Activated CD8-positive, alpha-beta memory T cell treated with anti-CD3 and anti-CD28 coated beads for 24 hours (primary cell): ENCODE data around the gene FAM219B.

Experiments
- DNase-seq: peaks from one replicate; pipeline ENCODE4 v3.0.0-alpha.2; 2020

FAM219B gene

DNA sequence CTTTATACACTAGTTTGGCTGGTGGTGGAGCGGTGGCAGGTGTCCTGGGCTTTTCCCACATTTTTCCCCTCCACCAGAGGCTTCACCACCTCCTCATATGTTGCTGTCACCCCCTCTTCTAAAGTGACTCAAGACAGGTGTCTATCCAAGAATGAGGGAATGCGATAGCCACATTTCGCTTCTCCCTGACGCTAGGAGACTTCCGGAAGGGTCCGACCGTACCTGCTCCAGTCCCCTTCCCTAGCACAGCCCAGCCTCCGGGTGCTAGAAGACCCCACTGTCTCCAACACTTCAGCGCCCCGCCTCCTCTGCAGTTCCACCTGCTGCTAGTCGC is 34.0 kb downstream of the FAM219B start:
- DNase-seq, result no peak

DNA sequence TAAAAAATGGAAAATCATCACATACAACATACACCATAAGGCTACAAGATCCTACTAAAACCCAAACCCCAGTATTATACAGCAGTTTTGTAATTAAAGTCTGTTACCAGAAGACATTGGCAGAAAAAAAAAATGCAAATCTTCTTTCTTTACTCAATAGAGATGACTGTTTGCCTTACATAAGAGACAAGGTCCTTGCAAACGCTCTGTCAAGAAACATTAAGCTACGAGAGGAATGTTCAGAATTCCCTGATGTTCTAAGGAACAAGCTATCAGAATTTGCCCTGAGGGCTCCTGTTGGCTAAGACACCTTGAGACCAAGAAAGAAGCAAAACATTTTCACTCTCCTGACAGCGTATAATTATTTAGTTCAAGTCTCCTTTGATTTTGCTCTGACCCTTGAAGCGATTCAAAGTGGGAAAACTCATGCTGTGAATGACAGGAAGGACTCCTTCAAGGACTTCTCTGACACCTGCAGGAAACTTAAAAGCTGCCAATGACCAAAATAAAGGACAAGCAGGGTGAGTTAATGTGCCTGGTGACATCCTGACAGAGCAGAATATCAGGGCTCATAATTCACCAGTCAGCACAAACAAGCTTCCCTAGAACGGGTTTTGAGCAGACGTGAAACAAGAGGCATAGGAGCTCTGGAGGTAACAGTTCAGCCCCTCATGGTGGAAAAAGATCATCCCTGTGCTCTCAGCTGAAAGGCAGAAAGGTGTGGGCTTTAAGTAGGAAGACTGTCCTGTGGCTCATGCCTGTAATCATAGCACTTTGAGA is 36.0 kb downstream of the FAM219B start:
- DNase-seq, result no peak

DNA sequence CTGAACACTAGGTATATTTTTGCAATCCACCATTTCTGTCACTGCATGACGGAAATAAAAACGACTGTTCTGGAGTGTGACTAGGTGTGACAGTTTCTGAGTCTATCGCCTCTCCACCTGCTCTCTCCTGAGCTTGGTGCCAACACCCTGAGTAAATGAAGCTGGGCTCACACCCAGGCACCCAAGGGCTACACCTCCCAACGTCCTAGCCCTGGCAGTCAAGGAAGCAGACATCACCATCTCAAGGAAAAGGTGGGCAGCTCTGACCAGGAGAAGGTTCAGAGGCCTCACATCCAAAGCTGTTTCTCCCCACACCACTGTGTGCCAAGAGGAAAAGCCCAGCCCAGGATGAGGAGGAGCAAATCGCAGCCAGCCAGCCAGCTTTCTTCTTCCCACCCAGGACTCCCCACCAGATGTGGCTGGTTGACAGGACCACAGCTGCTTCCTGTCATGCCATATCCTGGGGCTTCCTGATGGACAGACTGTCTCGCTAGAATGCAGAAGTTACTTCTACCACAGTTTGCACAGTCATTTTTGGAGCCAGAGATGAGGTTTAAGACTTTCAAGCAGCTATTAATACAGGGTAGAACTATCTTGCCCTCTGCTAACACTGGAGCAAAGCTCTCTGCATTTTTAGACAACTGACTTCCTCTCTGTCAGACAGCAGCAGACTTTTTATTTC is 36.8 kb downstream of the FAM219B start:
- no peak for DNase-seq

DNA sequence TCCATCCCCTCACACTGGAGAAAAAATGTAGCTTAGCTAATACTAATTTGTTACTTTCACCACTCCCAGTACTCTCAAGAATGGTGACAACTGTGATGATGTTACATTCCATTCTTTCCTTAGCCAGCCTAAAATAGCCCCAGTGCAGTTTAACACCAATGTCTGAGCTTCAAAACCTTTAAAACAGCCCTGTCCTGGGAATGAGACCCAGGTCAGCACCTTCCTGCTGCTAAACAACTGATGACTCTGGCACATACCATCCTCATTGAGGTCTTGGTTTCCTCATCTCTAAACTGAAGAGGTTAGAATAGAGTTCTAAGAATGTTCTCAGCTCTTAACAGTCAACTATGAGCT is 37.3 kb downstream of the FAM219B start:
- DNase-seq, result no peak

DNA sequence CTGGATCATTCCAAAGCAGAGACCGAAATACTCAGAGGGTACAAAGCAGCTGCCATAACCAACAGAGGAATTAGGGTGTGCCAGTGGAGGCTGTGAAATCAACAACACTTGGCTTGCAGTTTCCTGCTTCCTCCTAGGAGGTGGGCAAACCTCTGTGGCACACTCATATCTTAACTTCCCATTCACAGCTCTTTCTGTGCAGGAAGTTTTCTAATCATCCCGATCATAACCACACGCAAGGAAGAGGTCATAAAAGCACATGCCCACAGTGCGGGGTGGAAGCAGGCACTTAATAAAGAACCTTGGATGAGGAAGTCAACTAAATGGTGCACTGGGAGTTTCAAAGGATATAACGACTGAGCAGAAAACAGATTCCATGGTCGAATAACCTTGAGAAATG is 38.6 kb downstream of the FAM219B start:
- no peak for DNase-seq

DNA sequence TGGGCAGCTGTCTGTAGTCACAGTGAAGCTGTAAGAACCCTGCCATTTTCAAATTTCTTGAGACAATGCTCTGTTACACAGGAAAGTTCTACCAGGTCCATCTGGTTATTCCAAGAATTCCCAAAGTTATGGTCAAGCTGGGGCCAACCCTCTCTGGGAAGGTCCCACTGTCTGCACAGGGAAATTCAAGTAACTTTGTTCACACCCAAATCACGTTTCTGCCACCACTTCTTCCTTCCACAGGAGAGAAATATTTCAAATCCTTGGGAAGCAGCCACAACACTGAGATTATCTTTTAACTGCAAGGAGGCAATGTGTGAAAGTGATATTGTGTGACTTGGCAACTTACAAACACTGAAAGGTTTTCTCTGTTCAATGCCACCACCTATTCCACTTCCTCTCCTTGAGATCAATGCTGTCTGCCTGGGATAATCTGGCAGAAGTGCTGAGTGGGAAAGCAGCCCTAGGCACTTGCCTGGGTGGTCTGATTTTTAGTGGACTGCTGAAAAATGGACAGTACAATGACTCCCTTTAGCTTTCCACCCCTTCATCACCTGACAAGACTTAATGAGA is 39.1 kb downstream of the FAM219B start:
- DNase-seq, result no peak

DNA sequence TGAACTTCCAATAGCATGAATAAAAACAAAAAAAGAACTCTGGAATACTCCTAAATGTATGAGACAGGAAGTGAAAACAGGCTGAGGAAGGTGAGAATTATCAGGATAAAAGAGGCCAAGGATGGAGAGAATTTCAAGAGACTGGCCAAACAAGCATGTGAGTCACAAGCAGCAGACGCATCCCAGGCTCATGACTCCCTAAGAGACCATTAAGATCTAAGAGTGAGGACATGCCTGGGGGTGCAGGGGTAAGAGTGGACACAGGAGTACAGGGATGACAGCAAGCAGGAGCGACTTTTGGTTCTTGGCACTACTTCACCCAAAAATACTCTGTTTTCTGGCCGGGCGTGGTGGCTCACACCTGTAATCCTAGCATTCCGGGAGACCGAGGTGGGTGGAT is 40.6 kb downstream of the FAM219B start:
- DNase-seq, result no peak

DNA sequence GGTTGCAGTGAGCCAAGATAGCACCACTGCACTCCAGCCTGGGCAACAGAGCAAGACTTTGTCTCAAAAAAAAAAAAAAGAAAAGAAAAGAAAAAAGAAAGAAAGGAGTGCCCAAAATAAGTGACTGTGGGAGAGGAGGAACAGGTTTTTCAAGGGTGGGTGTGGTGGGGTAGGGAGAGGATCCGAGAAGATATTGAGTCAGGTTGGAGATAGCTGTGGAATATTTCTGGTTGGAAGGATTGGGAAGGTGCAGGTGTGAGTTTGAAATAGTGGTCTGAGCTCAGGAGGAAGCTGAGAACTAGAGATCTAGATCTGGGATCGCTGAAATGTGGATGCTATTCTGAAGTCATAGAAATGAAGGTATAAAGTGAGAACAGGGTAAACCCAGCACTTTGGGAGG is 41.3 kb downstream of the FAM219B start:
- DNase-seq, result no peak

DNA sequence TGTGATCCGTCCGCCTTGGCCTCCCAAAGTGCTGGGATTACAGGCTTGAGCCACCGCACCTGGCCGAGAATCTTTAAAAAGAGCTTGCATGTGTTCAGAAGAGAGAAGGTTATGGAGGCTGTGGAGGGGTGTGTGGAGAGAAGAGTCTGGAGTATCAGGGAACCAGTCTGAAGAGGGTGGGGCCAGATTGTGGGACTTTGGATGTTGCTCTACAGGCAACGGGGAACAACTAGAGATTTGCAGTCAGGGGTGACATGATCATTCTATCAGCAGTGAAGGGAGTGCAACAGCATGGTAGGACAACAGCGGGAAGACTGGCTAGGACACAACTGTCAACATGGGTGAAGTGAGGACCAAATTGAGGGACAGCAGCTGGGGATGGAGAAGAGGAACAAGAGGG is 42.4 kb downstream of the FAM219B start:
- DNase-seq, result no peak

DNA sequence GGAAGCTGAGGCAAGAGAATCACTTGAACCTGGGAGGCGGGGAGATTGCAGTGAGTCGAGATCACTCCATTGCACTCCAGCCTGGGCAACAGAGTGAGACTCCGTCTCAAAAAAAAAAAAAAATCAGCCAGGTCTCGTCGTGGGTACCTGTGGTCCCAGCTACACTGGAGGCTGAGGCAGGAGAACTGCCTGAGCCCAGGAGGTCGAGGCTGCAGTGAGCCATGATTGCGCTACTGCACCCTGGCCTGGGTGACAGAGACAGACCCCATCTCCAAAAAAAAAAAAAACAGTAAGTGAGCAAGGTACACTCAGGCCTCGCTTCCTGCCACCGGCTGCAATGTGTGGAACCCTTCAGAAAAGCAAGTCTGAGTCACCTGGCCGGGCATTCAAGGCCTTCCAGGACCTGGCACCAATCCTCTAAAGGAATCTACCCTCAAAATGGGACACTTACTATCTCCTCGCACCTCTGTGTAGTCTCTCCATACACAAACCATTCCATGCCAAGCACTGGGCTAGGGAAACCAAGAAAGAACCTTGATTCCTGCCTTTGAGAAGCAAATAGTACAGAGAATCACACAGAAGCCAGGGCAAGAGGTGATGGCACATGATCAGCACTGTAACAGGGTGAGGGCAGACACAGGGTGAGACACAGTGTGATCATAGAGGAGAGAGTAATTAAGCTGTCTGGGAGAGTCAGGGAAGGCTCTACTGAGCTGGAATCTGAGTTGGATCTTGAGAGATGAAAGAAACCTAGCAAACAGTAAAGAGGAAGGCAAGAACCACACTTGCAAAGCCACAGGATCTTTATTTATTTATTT is 43.2 kb downstream of the FAM219B start:
- DNase-seq, result no peak

DNA sequence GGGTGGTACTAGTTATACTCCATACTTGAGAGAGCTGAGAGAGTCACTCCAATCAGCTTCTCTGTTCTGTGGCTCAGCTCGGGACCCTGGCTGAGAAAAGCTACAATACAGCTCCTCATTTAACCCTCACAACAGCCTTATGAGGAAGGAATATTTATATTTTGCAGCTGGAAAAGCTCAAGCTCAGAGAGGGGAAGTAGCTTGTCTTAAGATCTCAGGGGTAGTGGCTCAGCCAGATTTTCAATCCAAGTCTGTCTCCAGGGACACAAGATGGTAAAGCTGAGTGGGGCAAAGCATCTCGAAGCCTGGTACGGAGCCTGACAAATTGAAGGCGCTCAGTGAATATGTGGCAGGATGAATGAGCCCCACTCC is 48.3 kb downstream of the FAM219B start:
- no peak for DNase-seq

DNA sequence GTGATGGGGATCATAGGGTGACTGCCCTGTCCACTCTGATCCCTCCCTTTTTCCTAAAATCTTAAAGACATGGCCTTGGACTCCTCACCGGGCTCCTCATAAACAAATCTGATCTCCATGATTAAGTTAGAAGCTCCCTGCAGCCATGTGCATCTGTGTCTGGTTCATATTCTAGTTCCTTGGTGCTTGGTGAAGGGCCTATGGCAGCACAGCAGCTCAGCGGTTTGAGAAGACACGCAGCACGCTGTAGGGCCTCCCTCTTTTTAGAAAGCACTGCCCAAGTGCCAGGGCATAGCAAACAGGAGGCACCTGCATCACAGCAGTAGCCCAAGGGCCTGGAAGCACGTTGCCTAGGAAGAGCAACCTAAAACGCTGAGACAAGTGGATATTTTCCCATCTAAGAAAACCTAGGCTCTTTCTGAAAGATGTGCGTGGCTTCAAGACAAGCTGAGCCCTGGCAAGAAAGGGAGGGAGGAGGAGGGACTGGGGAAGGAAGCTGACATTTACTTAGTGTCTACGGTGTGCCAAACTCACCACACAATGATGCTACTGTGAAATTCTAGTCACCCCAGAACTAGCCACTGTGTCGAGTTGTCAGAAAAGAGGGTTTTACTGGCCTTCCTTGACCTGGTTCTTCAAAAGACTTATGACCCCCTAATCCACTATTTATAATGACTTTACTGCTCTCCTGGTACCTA is 48.8 kb downstream of the FAM219B start:
- no peak for DNase-seq

DNA sequence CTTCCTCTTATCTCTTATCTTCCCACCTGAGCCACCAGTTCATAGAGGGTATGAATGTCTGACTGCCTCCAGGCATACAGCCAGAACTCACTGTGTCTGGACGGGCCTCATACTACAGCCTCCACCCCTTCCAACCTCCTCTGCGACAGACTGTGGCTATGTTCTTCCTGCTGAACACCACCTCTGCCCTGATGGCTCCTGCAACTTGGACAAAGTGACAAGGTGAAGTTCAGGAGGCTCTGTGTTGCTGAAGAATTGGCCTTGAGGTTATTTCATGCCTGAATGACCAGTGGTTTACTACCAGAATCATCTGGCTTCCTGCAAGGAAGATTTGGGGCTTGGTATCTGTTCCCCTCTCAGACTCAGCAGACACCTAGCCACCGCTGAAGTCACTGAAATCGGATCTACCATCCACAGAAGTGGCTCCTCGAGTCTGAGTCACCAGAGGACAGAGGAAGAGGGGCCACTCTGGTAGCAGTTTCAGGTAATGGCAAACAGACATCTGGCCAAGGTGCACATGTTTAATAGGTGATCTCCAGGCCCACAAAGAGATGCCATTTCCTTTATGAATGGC is 49.5 kb downstream of the FAM219B start:
- no peak for DNase-seq

DNA sequence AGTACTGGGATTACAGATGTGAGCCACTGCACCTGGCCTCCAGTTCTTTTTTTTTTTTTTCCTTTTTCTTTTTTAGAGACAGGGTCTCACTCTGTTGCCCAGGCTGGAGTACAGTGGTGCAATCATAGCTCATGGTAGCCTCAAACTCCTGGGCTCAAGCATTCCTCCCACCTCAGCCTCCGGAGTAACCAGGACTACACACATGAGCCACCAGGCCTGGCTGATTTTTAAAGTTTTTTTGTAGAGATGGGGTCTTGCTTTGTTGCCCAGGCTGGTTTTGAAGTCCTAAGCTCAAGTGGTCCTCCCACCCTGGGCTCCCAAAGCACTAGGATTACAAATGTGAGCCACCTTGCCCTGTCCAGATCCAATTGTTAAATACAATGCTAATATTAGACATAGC is 50.1 kb downstream of the FAM219B start:
- no peak for DNase-seq

DNA sequence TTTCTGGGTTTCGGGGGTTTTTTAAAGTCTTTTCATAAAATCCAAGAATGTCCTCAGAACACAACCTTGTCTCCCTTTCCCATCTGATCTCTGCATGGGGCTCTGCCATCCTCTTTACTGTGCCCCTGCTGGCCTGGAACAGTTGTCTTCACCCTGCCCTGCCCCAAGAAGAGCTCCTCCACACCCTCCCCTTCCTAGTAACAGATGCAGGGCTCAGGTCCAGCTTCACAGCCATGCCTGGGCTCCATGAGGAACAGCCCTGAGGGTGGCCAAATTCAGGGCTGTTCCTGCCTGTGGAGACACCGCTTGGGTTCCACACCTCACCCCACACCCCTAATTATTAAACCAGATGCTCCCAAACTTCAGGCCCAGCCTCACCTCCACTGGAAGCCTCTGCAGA is 50.8 kb downstream of the FAM219B start:
- DNase-seq, result no peak

DNA sequence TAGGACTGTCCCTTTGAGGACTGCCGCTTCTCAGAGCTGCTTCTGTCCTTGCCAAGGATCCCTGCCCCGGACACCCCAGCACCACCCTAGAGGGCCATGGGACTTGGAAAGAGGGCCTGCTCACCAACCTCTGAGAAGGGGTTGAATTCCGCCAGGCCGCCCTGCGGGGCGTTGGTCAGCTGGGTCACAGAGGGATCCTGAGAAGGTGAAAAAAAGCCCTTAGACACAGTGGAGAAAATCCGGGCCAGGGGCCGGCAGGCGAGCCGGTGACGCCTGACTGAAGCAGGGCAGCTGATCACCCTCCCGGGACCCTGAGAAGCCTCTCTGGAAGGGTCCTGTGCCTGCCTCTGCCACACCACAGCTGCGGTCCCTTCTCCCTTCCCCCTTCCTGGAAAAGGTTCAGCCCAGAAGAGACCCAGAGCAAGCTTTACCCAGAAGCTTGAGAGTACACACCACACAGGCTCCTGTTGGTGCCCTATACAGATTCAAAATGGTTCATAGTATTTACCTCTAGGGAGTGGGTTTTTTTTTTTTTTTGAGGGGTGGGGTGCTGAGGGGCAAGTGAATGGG is 52.1 kb downstream of the FAM219B start:
- no peak for DNase-seq

DNA sequence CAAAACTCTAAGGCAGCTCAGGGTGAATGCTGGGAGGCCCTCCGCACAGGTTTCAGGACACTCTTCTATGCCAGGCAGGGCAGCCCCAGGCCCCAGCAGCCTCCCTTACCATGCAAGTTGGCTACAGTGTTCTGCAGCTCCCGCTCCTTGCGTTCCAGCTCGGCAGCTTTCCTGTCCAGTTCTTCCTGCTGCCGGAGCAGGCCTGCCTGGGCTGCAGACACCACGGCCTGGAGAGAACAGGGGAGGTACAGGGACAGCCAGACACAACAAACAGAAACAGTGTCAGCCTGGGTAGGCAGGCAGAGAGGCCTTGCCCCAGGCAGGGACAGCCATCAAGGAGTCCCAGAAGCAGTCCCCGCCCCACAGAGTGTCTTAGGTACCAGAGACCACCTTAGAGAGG is 54.7 kb downstream of the FAM219B start:
- no peak for DNase-seq

DNA sequence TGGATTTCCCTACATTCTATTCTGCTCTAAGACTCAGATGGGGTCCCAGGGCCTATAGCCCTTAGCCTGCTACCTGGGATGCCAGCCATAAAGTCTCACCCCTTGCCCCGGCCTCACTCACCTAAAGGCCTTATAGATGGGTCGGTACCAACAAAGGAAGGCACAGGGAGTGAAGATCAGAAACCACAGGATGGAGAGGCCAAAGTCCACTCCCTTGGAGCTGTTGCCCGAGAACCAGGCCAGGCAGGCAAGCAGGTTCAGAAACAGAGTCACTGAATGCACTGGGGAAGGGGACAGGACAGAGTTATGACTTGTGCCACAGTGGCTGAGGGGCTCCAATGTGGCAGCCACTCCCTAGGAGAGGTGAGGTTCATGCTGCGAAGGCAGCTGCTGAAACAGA is 56.3 kb downstream of the FAM219B start:
- DNase-seq, result no peak
